HepG2 (cell line): Measurements from ENCODE around the gene DTNB. TPM values are rescaled to one million over a fixed set of nuclear protein-coding genes. Genes with fewer than 3 reads are reported as not detected.

ENCODE experiments used
- ATAC-seq: fragments of 200-7000 bp; cut with Tn5 transposase; 3 replicates; pipeline ENCODE4 v1.9.1; 2020; ENCODE audit warnings: mild to moderate bottlenecking, moderate library complexity
- BruUV-seq: library from RNA; stranded (reverse); fragments of 400-500 nt; replicated peaks from 2 replicates; lab custom pipeline; 2021; lab: Mats Ljungman, UMichigan
- CTCF ChIA-PET: fragments of 300-600 bp; formaldehyde crosslinking; extraction: SDS; loops from one replicate; lab custom pipeline; 2021; ENCODE audit warnings: low total read pairs, inconsistent platforms, low intra/inter-chr PET ratio; lab: Yijun Ruan, JAX
- POLR2A ChIA-PET: fragments of 350-600 bp; sonication (Branson Sonifier 250); formaldehyde crosslinking; loops from one replicate; lab custom pipeline; 2020; ENCODE audit warnings: antibody characterized with exemption, inconsistent platforms; lab: Yijun Ruan, JAX
- DNase-seq: peaks from one replicate; pipeline ENCODE4 v3.0.0-alpha.2; 2015; ENCODE audit warnings: low spot score
- FAIRE-seq: peaks from 3 replicates; lab custom pipeline; 2011; peaks lifted over from hg19 to GRCh38; lab: Jason Lieb, UNC
- H2AFZ ChIP-seq: one replicate; pipeline ENCODE4 v1.6.1; 2011; ENCODE audit warnings: low read length, inconsistent platforms
- H3K27ac ChIP-seq: fragments of 300-600 bp; 3 replicates; pipeline ENCODE4 v1.8.0; 2011; ENCODE audit warnings: mixed run types, mild to moderate bottlenecking, mixed read lengths, low read length, inconsistent platforms; ENCODE audit not compliant: insufficient read depth; ENCODE audit errors: extremely low read length
- H3K27me3 ChIP-seq, 2 experiments: fragments of 200-600 bp in 1 of 2; 2 replicates in 1 of 2; 3 replicates in 1 of 2; pipeline versions ENCODE4 v1.6.0 to v1.8.0; 2011; ENCODE audit warnings: low read length in 2 of 2, mild to moderate bottlenecking in 2 of 2, moderate library complexity in 2 of 2, inconsistent platforms in 1 of 2; ENCODE audit not compliant: insufficient read depth in 2 of 2, control insufficient read depth in 1 of 2
- H3K36me3 ChIP-seq, 2 experiments: fragments of 200-600 bp in 1 of 2; replicated peaks in 1 of 2; 2 replicates in 1 of 2; 3 replicates in 1 of 2; pipeline versions ENCODE4 v1.5.1 to v1.8.0; 2011; ENCODE audit warnings: low read length in 2 of 2, inconsistent platforms in 1 of 2; ENCODE audit not compliant: insufficient read depth in 2 of 2, control insufficient read depth in 1 of 2
- H3K4me1 ChIP-seq: 2 replicates; pipeline ENCODE4 v1.5.1; 2012; ENCODE audit warnings: low read length, inconsistent platforms; ENCODE audit not compliant: insufficient read depth
- H3K4me2 ChIP-seq: 2 replicates; pipeline ENCODE4 v1.6.0; 2011; ENCODE audit warnings: low read depth, low read length, inconsistent platforms
- H3K4me3 ChIP-seq, 3 experiments: fragments of 200-600 bp in 1 of 3; sonication (generic), shearing (Covaris generic) in 1 of 3; replicated peaks in 1 of 3; 2 replicates each; pipeline ENCODE4 v1.5.1; 2011 to 2016; ENCODE audit warnings: low read length in 3 of 3, inconsistent platforms in 2 of 3, low read depth in 2 of 3, mild to moderate bottlenecking in 2 of 3, control low read depth in 1 of 3, mixed read lengths in 1 of 3; ENCODE audit not compliant: insufficient read depth in 1 of 3
- H3K79me2 ChIP-seq: one replicate; pipeline ENCODE4 v1.6.1; 2011; ENCODE audit warnings: low read length, inconsistent platforms; ENCODE audit not compliant: insufficient read depth
- H3K9ac ChIP-seq: 2 replicates; pipeline ENCODE4 v1.6.0; 2011; ENCODE audit warnings: mild to moderate bottlenecking, low read depth, low read length, inconsistent platforms; ENCODE audit not compliant: insufficient read depth
- H3K9me3 ChIP-seq: 2 replicates; pipeline ENCODE4 v1.5.1; 2012; ENCODE audit warnings: mild to moderate bottlenecking, low read length
- H4K20me1 ChIP-seq: 2 replicates; pipeline ENCODE4 v1.6.0; 2011; ENCODE audit warnings: inconsistent platforms, mild to moderate bottlenecking, low read length, moderate library complexity; ENCODE audit not compliant: insufficient read depth
- CENPT ChIP-seq: sonication (generic); formaldehyde crosslinking; IDR thresholded peaks from 2 replicates; pipeline ENCODE4 v1.8.0; 2022; ENCODE audit warnings: low read depth, mild to moderate bottlenecking, moderate library complexity, missing genetic modification reagents
- GATAD1 ChIP-seq: IDR thresholded peaks from 2 replicates; pipeline ENCODE4 v1.6.1; 2016; ENCODE audit warnings: missing genetic modification reagents, missing compliant biosample characterization
- GTF3A ChIP-seq: sonication (generic); formaldehyde crosslinking; conservative IDR thresholded peaks from 2 replicates; pipeline ENCODE4 v1.4.0; 2020; ENCODE audit warnings: mild to moderate bottlenecking, missing genetic modification reagents
- MTF1 ChIP-seq: sonication (generic); formaldehyde crosslinking; IDR thresholded peaks from 2 replicates; pipeline ENCODE4 v1.5.0; 2020; ENCODE audit warnings: missing genetic modification reagents
- RFX5 ChIP-seq: IDR thresholded peaks from 2 replicates; pipeline ENCODE4 v1.6.1; 2011; ENCODE audit warnings: low read depth, low read length, improper control_type of control experiment
- SOX13 ChIP-seq, 3 experiments: fragments of 450-650 bp in 1 of 3; sonication (generic) in 1 of 3; formaldehyde crosslinking in 1 of 3; IDR thresholded peaks in 2 of 3; conservative IDR thresholded peaks in 1 of 3; 2 replicates each; pipeline versions ENCODE4 v1.5.0 to v1.6.1; 2016 to 2020; ENCODE audit warnings: antibody characterized with exemption in 1 of 3, mild to moderate bottlenecking in 1 of 3, missing compliant biosample characterization in 1 of 3, missing genetic modification reagents in 1 of 3, moderate library complexity in 1 of 3
- SOX6 ChIP-seq, 2 experiments: fragments of 450-650 bp in 1 of 2; sonication (generic) in 1 of 2; formaldehyde crosslinking in 1 of 2; IDR thresholded peaks; 2 replicates each; pipeline versions ENCODE4 v1.4.0 to v1.6.1; 2017 to 2020; ENCODE audit warnings: antibody characterized with exemption in 1 of 2, mild to moderate bottlenecking in 1 of 2, missing genetic modification reagents in 1 of 2
- YY1 ChIP-seq: IDR thresholded peaks from 2 replicates; pipeline ENCODE4 v1.6.1; 2011; ENCODE audit warnings: low read length, low read depth, moderate library complexity, mild to moderate bottlenecking; ENCODE audit not compliant: insufficient read depth, insufficient replicate concordance
- ZBTB7B ChIP-seq: sonication (generic); formaldehyde crosslinking; IDR thresholded peaks from 2 replicates; pipeline ENCODE4 v1.4.0; 2020; ENCODE audit warnings: missing genetic modification reagents
- ZFP1 ChIP-seq: IDR thresholded peaks from 2 replicates; pipeline ENCODE4 v1.6.1; 2016
- WGBS: methylation state at CpG from one replicate; pipeline ENCODE4 v1.1.6; 2017; ENCODE audit warnings: low lambda C conversion rate; 5-methylcytosine and 5-hydroxymethylcytosine counted together
- in situ Hi-C: cut with HindIII; loops from 2 replicates; pipeline ENCODE4 v1.10.0; 2017; ENCODE audit warnings: low pct_unique_long_range_greater_than_20kb; ENCODE audit not compliant: extremely low pct_ligation_motif_present
- intact Hi-C: fragments of 100-400 bp; cut with micrococcal nuclease; formaldehyde crosslinking; loops from one replicate; pipeline ENCODE4 v1.10.0; 2022; ENCODE audit not compliant: unreplicated experiment
- polyA plus RNA-seq, 8 experiments: library from polyadenylated mRNA; depleted of rRNA in 3 of 8; stranded (reverse) in 7 of 8; unstranded in 1 of 8; fragments of >200 nt; fragmentation: Illumina TruSeq in 4 of 8; extraction: Trizol in 4 of 8; gene quantifications; 2 replicates each; pipeline versions ENCODE4 v1.2.1 to v1.2.3, GENCODE V29; 2011 to 2016; ENCODE audit warnings: low read depth in 4 of 8, missing spikeins in 1 of 8, mixed read lengths in 1 of 8; ENCODE audit not compliant: insufficient read depth in 1 of 8
- total RNA-seq, 5 experiments: library from RNA; depleted of rRNA; stranded (reverse); fragments of >200 nt; fragmentation: Illumina TruSeq; extraction: Trizol; gene quantifications; 2 replicates each; pipeline ENCODE4 v1.2.3, GENCODE V29; 2016; ENCODE audit warnings: low read depth in 1 of 5
- TF ChIP-seq, protein P1 (sequence below): fragments of 450-650 bp; IDR thresholded peaks from 2 replicates; pipeline ENCODE4 v1.6.1; 2017
- TF ChIP-seq, protein P2 (sequence below): sonication (generic); formaldehyde crosslinking; IDR thresholded peaks from 2 replicates; pipeline ENCODE4 v1.5.1; 2020; ENCODE audit warnings: mild to moderate bottlenecking, missing genetic modification reagents, borderline replicate concordance
- TF ChIP-seq, protein P3 (sequence below): sonication (generic); formaldehyde crosslinking; IDR thresholded peaks from 2 replicates; pipeline ENCODE4 v1.4.0; 2020; ENCODE audit warnings: missing genetic modification reagents, borderline replicate concordance

DTNB gene
- total and polyA plus RNA-seq, 2 of the 13 experiments (the other 11 are each of a cell fraction or from before 2014, with no cell fraction given), result 14.4 to 23.9 TPM

DNA sequence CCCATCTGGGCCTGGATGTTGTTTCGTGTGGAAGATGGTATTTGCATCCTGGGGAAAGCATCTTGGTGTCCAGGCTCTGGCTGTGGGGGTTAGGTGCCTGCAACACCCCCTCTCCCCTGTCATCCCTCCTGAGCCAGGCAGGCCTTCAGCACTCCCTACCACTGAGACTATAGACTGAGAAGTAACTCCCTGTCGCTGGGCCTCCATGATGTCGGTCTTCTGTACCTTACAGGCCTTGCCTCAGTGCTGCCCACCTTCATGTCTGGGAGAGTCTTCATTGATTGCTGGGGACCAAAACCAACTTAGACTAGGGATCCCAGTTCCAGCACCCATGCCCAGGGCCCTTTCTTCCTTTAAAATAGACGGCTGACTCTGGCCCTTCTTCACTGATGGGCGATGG is 298.6 kb downstream of the DTNB start:
- in situ Hi-C loops, result no loop called here
- 66% methylated on average over 5 of the region's 5 CpGs for WGBS
- Histone ChIP-seq H3K9ac (no peak overlapping the region), H3K4me1 (peaks cover 29% of the 10 kb centered on the region), H2AFZ (no peak overlapping the region), H3K79me2 (no peaks in the 10 kb centered on the region), H3K4me3 (no peak overlapping the region), H3K4me2 (no peak overlapping the region), H3K9me3 (no peaks in the 10 kb centered on the region), H3K36me3 (no peaks in the 10 kb centered on the region), H3K27me3 (peaks cover 7 to 40% of the 10 kb centered on the region in 2 experiments; a peak in 4 of 5 replicates), H3K27ac (no peak overlapping the region), H4K20me1 (no peaks in the 10 kb centered on the region)
- no peak for FAIRE-seq
- intact Hi-C loops, result no loop called here
- CTCF ChIA-PET, result no interaction called here
- POLR2A ChIA-PET, result interaction anchor here (1.0 to 2.3 kb wide), 2 partner anchors 13 to 32 kb away, joined by 3 to 7 read pairs; no protein-coding TSS in a partner anchor
- DNase-seq, result no peak
- no peak for ATAC-seq
- TSS peak; percentile 42 for BruUV-seq
- TF ChIP-seq SOX13 (IDR thresholded peaks at IDR 0.05) (no peak), SOX13 (CRISPR knock-in tag; conservative IDR thresholded peaks at IDR 0.05 in 1 of 2, IDR thresholded peaks at IDR 0.05 in 1 of 2) (no peak), YY1 (no peak), GTF3A (CRISPR knock-in tag) (no peak), GATAD1 (CRISPR knock-in tag) (no peak), SOX6 (IDR thresholded peaks at IDR 0.05) (no peak), SOX6 (CRISPR knock-in tag; IDR thresholded peaks at IDR 0.05) (no peak), MTF1 (CRISPR knock-in tag) (no peak), CENPT (no peak), ZBTB7B (no peak), ZFP1 (CRISPR knock-in tag) (no peak), RFX5 (no peak)
- TF ChIP-seq, protein P1, sequence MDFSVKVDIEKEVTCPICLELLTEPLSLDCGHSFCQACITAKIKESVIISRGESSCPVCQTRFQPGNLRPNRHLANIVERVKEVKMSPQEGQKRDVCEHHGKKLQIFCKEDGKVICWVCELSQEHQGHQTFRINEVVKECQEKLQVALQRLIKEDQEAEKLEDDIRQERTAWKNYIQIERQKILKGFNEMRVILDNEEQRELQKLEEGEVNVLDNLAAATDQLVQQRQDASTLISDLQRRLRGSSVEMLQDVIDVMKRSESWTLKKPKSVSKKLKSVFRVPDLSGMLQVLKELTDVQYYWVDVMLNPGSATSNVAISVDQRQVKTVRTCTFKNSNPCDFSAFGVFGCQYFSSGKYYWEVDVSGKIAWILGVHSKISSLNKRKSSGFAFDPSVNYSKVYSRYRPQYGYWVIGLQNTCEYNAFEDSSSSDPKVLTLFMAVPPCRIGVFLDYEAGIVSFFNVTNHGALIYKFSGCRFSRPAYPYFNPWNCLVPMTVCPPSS, result no peak
- TF ChIP-seq, protein P2, sequence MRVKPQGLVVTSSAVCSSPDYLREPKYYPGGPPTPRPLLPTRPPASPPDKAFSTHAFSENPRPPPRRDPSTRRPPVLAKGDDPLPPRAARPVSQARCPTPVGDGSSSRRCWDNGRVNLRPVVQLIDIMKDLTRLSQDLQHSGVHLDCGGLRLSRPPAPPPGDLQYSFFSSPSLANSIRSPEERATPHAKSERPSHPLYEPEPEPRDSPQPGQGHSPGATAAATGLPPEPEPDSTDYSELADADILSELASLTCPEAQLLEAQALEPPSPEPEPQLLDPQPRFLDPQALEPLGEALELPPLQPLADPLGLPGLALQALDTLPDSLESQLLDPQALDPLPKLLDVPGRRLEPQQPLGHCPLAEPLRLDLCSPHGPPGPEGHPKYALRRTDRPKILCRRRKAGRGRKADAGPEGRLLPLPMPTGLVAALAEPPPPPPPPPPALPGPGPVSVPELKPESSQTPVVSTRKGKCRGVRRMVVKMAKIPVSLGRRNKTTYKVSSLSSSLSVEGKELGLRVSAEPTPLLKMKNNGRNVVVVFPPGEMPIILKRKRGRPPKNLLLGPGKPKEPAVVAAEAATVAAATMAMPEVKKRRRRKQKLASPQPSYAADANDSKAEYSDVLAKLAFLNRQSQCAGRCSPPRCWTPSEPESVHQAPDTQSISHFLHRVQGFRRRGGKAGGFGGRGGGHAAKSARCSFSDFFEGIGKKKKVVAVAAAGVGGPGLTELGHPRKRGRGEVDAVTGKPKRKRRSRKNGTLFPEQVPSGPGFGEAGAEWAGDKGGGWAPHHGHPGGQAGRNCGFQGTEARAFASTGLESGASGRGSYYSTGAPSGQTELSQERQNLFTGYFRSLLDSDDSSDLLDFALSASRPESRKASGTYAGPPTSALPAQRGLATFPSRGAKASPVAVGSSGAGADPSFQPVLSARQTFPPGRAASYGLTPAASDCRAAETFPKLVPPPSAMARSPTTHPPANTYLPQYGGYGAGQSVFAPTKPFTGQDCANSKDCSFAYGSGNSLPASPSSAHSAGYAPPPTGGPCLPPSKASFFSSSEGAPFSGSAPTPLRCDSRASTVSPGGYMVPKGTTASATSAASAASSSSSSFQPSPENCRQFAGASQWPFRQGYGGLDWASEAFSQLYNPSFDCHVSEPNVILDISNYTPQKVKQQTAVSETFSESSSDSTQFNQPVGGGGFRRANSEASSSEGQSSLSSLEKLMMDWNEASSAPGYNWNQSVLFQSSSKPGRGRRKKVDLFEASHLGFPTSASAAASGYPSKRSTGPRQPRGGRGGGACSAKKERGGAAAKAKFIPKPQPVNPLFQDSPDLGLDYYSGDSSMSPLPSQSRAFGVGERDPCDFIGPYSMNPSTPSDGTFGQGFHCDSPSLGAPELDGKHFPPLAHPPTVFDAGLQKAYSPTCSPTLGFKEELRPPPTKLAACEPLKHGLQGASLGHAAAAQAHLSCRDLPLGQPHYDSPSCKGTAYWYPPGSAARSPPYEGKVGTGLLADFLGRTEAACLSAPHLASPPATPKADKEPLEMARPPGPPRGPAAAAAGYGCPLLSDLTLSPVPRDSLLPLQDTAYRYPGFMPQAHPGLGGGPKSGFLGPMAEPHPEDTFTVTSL, result no peak
- TF ChIP-seq, protein P3, sequence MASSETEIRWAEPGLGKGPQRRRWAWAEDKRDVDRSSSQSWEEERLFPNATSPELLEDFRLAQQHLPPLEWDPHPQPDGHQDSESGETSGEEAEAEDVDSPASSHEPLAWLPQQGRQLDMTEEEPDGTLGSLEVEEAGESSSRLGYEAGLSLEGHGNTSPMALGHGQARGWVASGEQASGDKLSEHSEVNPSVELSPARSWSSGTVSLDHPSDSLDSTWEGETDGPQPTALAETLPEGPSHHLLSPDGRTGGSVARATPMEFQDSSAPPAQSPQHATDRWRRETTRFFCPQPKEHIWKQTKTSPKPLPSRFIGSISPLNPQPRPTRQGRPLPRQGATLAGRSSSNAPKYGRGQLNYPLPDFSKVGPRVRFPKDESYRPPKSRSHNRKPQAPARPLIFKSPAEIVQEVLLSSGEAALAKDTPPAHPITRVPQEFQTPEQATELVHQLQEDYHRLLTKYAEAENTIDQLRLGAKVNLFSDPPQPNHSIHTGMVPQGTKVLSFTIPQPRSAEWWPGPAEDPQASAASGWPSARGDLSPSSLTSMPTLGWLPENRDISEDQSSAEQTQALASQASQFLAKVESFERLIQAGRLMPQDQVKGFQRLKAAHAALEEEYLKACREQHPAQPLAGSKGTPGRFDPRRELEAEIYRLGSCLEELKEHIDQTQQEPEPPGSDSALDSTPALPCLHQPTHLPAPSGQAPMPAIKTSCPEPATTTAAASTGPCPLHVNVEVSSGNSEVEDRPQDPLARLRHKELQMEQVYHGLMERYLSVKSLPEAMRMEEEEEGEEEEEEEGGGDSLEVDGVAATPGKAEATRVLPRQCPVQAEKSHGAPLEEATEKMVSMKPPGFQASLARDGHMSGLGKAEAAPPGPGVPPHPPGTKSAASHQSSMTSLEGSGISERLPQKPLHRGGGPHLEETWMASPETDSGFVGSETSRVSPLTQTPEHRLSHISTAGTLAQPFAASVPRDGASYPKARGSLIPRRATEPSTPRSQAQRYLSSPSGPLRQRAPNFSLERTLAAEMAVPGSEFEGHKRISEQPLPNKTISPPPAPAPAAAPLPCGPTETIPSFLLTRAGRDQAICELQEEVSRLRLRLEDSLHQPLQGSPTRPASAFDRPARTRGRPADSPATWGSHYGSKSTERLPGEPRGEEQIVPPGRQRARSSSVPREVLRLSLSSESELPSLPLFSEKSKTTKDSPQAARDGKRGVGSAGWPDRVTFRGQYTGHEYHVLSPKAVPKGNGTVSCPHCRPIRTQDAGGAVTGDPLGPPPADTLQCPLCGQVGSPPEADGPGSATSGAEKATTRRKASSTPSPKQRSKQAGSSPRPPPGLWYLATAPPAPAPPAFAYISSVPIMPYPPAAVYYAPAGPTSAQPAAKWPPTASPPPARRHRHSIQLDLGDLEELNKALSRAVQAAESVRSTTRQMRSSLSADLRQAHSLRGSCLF (CRISPR knock-in tag), result no peak
